Measurements from ENCODE around the gene INSC. TPM values are rescaled to one million over a fixed set of nuclear protein-coding genes. Genes with fewer than 3 reads are reported as not detected.

Gene INSC
- total RNA-seq, 3 donors from 2014 or later, result not detected

- H3K9me3 Mint-ChIP-seq, result no peaks in the 10 kb centered on the region
- ATAC-seq (no peak), DNase-seq (no peak)
- no peaks in the 10 kb centered on the region for H3K4me1 Mint-ChIP-seq (ENCODE audit: low read depth)
- H3K36me3 Mint-ChIP-seq (ENCODE audit: insufficient read depth), result no peaks in the 10 kb centered on the region
- H3K27me3 Mint-ChIP-seq (ENCODE audit: low read depth), result peaks cover 2% of the 10 kb centered on the region
- H3K4me3 Mint-ChIP-seq, result no peak overlapping the region
These were observed 108.1 kb downstream of the INSC start for GRCh38 chr11:15222777-15223176.

GRCh38 chr11:15223318-15223717 is 108.6 kb downstream of the INSC start:
- H3K4me3 Mint-ChIP-seq, result no peak overlapping the region
- H3K36me3 Mint-ChIP-seq (ENCODE audit: insufficient read depth), result no peaks in the 10 kb centered on the region
- DNase-seq (no peak), ATAC-seq (no peak)
- H3K9me3 Mint-ChIP-seq, result no peaks in the 10 kb centered on the region
- no peaks in the 10 kb centered on the region for H3K4me1 Mint-ChIP-seq (ENCODE audit: low read depth)
- peaks cover 4% of the 10 kb centered on the region for H3K27me3 Mint-ChIP-seq (ENCODE audit: low read depth)

- H3K36me3 Mint-ChIP-seq (ENCODE audit: insufficient read depth), result no peaks in the 10 kb centered on the region
- peaks cover 8% of the 10 kb centered on the region for H3K27me3 Mint-ChIP-seq (ENCODE audit: low read depth)
- no peaks in the 10 kb centered on the region for H3K4me1 Mint-ChIP-seq (ENCODE audit: low read depth)
- H3K4me3 Mint-ChIP-seq, result no peak overlapping the region
- ATAC-seq, result no peak
- H3K9me3 Mint-ChIP-seq, result no peaks in the 10 kb centered on the region
- DNase-seq, result no peak
These were observed 109.7 kb downstream of the INSC start for GRCh38 chr11:15224466-15224865.

GRCh38 chr11:15227011-15227410 is 112.3 kb downstream of the INSC start:
- Mint-ChIP-seq H3K4me3 (no peak overlapping the region), H3K27me3 (ENCODE audit: low read depth) (peaks cover 8% of the 10 kb centered on the region), H3K9me3 (no peaks in the 10 kb centered on the region), H3K36me3 (ENCODE audit: insufficient read depth) (no peaks in the 10 kb centered on the region), H3K4me1 (ENCODE audit: low read depth) (no peaks in the 10 kb centered on the region)
- ATAC-seq (no peak), DNase-seq (no peak)

- no peak for DNase-seq
- H3K4me3 Mint-ChIP-seq, result no peak overlapping the region
- H3K27me3 Mint-ChIP-seq (ENCODE audit: low read depth), result peaks cover 8% of the 10 kb centered on the region
- ATAC-seq, result no peak
- no peaks in the 10 kb centered on the region for H3K9me3 Mint-ChIP-seq
- no peaks in the 10 kb centered on the region for H3K4me1 Mint-ChIP-seq (ENCODE audit: low read depth)
- no peaks in the 10 kb centered on the region for H3K36me3 Mint-ChIP-seq (ENCODE audit: insufficient read depth)
These were observed 113.7 kb downstream of the INSC start for GRCh38 chr11:15228331-15228849.

- DNase-seq (no peak), ATAC-seq (no peak)
- H3K27me3 Mint-ChIP-seq (ENCODE audit: low read depth), result peaks cover 8% of the 10 kb centered on the region
- no peaks in the 10 kb centered on the region for H3K4me1 Mint-ChIP-seq (ENCODE audit: low read depth)
- H3K9me3 Mint-ChIP-seq, result no peaks in the 10 kb centered on the region
- H3K4me3 Mint-ChIP-seq, result no peak overlapping the region
- H3K36me3 Mint-ChIP-seq (ENCODE audit: insufficient read depth), result no peaks in the 10 kb centered on the region
These were observed 114.3 kb downstream of the INSC start for GRCh38 chr11:15229069-15229468.

GRCh38 chr11:15232496-15232895 is 117.8 kb downstream of the INSC start:
- H3K27me3 Mint-ChIP-seq (ENCODE audit: low read depth), result peaks cover 6% of the 10 kb centered on the region
- DNase-seq (no peak), ATAC-seq (no peak)
- no peak overlapping the region for H3K4me3 Mint-ChIP-seq
- no peaks in the 10 kb centered on the region for H3K9me3 Mint-ChIP-seq
- H3K36me3 Mint-ChIP-seq (ENCODE audit: insufficient read depth), result no peaks in the 10 kb centered on the region
- no peaks in the 10 kb centered on the region for H3K4me1 Mint-ChIP-seq (ENCODE audit: low read depth)

GRCh38 chr11:15233371-15234165 is 118.8 kb downstream of the INSC start:
- no peak for DNase-seq
- Mint-ChIP-seq H3K4me1 (ENCODE audit: low read depth) (no peaks in the 10 kb centered on the region), H3K4me3 (no peak overlapping the region), H3K27me3 (ENCODE audit: low read depth) (peaks cover 6% of the 10 kb centered on the region), H3K9me3 (peaks cover 3% of the 10 kb centered on the region), H3K36me3 (ENCODE audit: insufficient read depth) (no peaks in the 10 kb centered on the region)
- ATAC-seq, result no peak

GRCh38 chr11:15234796-15235195 is 120.1 kb downstream of the INSC start:
- no peak for ATAC-seq

GRCh38 chr11:15236559-15236958 is 121.8 kb downstream of the INSC start:
- no peak for DNase-seq
- Mint-ChIP-seq H3K9me3 (peaks cover 3% of the 10 kb centered on the region), H3K4me1 (ENCODE audit: low read depth) (no peaks in the 10 kb centered on the region), H3K27me3 (ENCODE audit: low read depth) (peaks cover 3% of the 10 kb centered on the region), H3K36me3 (ENCODE audit: insufficient read depth) (no peaks in the 10 kb centered on the region), H3K4me3 (no peak overlapping the region)
- no peak for ATAC-seq

More at GRCh38 chr11:15234796-15235195, 120.1 kb downstream of the INSC start:
- Mint-ChIP-seq H3K4me1 (ENCODE audit: low read depth) (no peaks in the 10 kb centered on the region), H3K27me3 (ENCODE audit: low read depth) (peaks cover 3% of the 10 kb centered on the region), H3K9me3 (peaks cover 3% of the 10 kb centered on the region), H3K36me3 (ENCODE audit: insufficient read depth) (no peaks in the 10 kb centered on the region), H3K4me3 (no peak overlapping the region)
- no peak for DNase-seq

GRCh38 chr11:15238856-15239255 is 124.1 kb downstream of the INSC start:
- no peaks in the 10 kb centered on the region for H3K4me1 Mint-ChIP-seq (ENCODE audit: low read depth)
- ATAC-seq (no peak), DNase-seq (no peak)
- H3K4me3 Mint-ChIP-seq, result no peak overlapping the region
- H3K27me3 Mint-ChIP-seq (ENCODE audit: low read depth), result peaks cover 3% of the 10 kb centered on the region
- H3K9me3 Mint-ChIP-seq, result peaks cover 3% of the 10 kb centered on the region
- H3K36me3 Mint-ChIP-seq (ENCODE audit: insufficient read depth), result no peaks in the 10 kb centered on the region

GRCh38 chr11:15248749-15249148 is 134.0 kb downstream of the INSC start:
- Mint-ChIP-seq H3K9me3 (no peaks in the 10 kb centered on the region), H3K4me3 (no peak overlapping the region), H3K4me1 (ENCODE audit: low read depth) (no peaks in the 10 kb centered on the region), H3K36me3 (ENCODE audit: insufficient read depth) (no peaks in the 10 kb centered on the region), H3K27me3 (ENCODE audit: low read depth) (peaks cover 5% of the 10 kb centered on the region)
- DNase-seq (no peak), ATAC-seq (no peak)

- H3K9me3 Mint-ChIP-seq, result no peaks in the 10 kb centered on the region
- no peak for DNase-seq
- H3K36me3 Mint-ChIP-seq (ENCODE audit: insufficient read depth), result no peaks in the 10 kb centered on the region
- H3K4me3 Mint-ChIP-seq, result no peak overlapping the region
- peaks cover 6% of the 10 kb centered on the region for H3K27me3 Mint-ChIP-seq (ENCODE audit: low read depth)
- H3K4me1 Mint-ChIP-seq (ENCODE audit: low read depth), result no peaks in the 10 kb centered on the region
- ATAC-seq, result no peak
These were observed 143.9 kb downstream of the INSC start for GRCh38 chr11:15258433-15259165.

GRCh38 chr11:15266999-15267398 is 152.3 kb downstream of the INSC start:
- no peaks in the 10 kb centered on the region for H3K36me3 Mint-ChIP-seq (ENCODE audit: insufficient read depth)
- H3K4me3 Mint-ChIP-seq, result no peak overlapping the region
- H3K27me3 Mint-ChIP-seq (ENCODE audit: low read depth), result no peaks in the 10 kb centered on the region
- H3K9me3 Mint-ChIP-seq, result peaks cover 19% of the 10 kb centered on the region
- no peak for ATAC-seq
- no peaks in the 10 kb centered on the region for H3K4me1 Mint-ChIP-seq (ENCODE audit: low read depth)
- no peak for DNase-seq

- ATAC-seq (no peak), DNase-seq (no peak)
- Mint-ChIP-seq H3K9me3 (peaks cover 19% of the 10 kb centered on the region), H3K4me3 (no peak overlapping the region), H3K4me1 (ENCODE audit: low read depth) (no peaks in the 10 kb centered on the region), H3K27me3 (ENCODE audit: low read depth) (peaks cover 4% of the 10 kb centered on the region), H3K36me3 (ENCODE audit: insufficient read depth) (no peaks in the 10 kb centered on the region)
These were observed 153.9 kb downstream of the INSC start for GRCh38 chr11:15268598-15268997.

Data from activated T-cell treated with anti-CD3 and anti-CD28 coated beads, Interleukin-2, amount 50 U/mL, for 4 hours (primary cell).